Stimulated activated memory B cell treated with anti-CD40 and anti-IgM and Interleukin-4, amounts not matched to agents 10 μg/mL and 1 μg/mL and 100 μg/mL, for 72 hours (primary cell): ENCODE data around the gene TMEM202.
"Not testable (repeated sequence)": the region's sequence is repeated elsewhere in the genome, so short reads cannot be mapped to it uniquely, and the experiment has no call there.

Experiments used
- ATAC-seq: fragments of 150-1000 bp; cut with Tn5 transposase; 2 replicates; pipeline ENCODE4 v1.10.0; 2021
- H3K27ac Mint-ChIP-seq: one replicate; pipeline ENCODE4 v1.8.0; 2022; ENCODE audit warnings: mild to moderate bottlenecking, mixed read lengths
- H3K27me3 Mint-ChIP-seq: one replicate; pipeline ENCODE4 v1.8.0; 2022; ENCODE audit warnings: mixed read lengths
- H3K36me3 Mint-ChIP-seq: one replicate; pipeline ENCODE4 v1.8.0; 2022; ENCODE audit warnings: mixed read lengths
- H3K4me1 Mint-ChIP-seq: one replicate; pipeline ENCODE4 v1.8.0; 2022; ENCODE audit warnings: mixed read lengths
- H3K4me3 Mint-ChIP-seq: one replicate; pipeline ENCODE4 v1.8.0; 2022; ENCODE audit warnings: mild to moderate bottlenecking, moderate library complexity, mixed read lengths
- H3K9me3 Mint-ChIP-seq: one replicate; pipeline ENCODE4 v1.8.0; 2022; ENCODE audit warnings: mixed read lengths

TMEM202 gene

GRCh38 chr15:72421484-72421883, 23.4 kb downstream of the TMEM202 start:
- H3K27ac Mint-ChIP-seq: no peak overlapping the region
- no peaks in the 10 kb centered on the region for H3K27me3 Mint-ChIP-seq
- H3K36me3 Mint-ChIP-seq: no peaks in the 10 kb centered on the region
- ATAC-seq: no peak
- H3K4me3 Mint-ChIP-seq: no peak overlapping the region
- H3K4me1 Mint-ChIP-seq: peaks cover 13% of the 10 kb centered on the region
- H3K9me3 Mint-ChIP-seq: peaks cover 8% of the 10 kb centered on the region

GRCh38 chr15:72423256-72423655, 25.2 kb downstream of the TMEM202 start:
- H3K4me3 Mint-ChIP-seq: no peak overlapping the region
- H3K36me3 Mint-ChIP-seq: no peaks in the 10 kb centered on the region
- ATAC-seq: no peak
- peaks cover 21% of the 10 kb centered on the region for H3K9me3 Mint-ChIP-seq
- peaks cover 13% of the 10 kb centered on the region for H3K4me1 Mint-ChIP-seq
- H3K27me3 Mint-ChIP-seq: no peaks in the 10 kb centered on the region
- no peak overlapping the region for H3K27ac Mint-ChIP-seq

- Mint-ChIP-seq H3K36me3 (no peaks in the 10 kb centered on the region), H3K27me3 (peaks cover 11% of the 10 kb centered on the region), H3K27ac (no peak overlapping the region), H3K9me3 (peaks cover 21% of the 10 kb centered on the region), H3K4me1 (no peaks in the 10 kb centered on the region), H3K4me3 (no peak overlapping the region)
- no peak for ATAC-seq
Measured at GRCh38 chr15:72426753-72427152, 28.6 kb downstream of the TMEM202 start.

GRCh38 chr15:72437650-72438316, 39.7 kb downstream of the TMEM202 start:
- H3K4me3 Mint-ChIP-seq: no peak overlapping the region
- no peak overlapping the region for H3K27ac Mint-ChIP-seq
- H3K4me1 Mint-ChIP-seq: no peaks in the 10 kb centered on the region
- peaks cover 11% of the 10 kb centered on the region for H3K36me3 Mint-ChIP-seq
- no peak for ATAC-seq
- peaks cover 8% of the 10 kb centered on the region for H3K9me3 Mint-ChIP-seq
- H3K27me3 Mint-ChIP-seq: peaks cover 48% of the 10 kb centered on the region

- H3K4me1 Mint-ChIP-seq, H3K36me3 Mint-ChIP-seq, H3K4me3 Mint-ChIP-seq, H3K27ac Mint-ChIP-seq, H3K9me3 Mint-ChIP-seq, ATAC-seq: not testable (repeated sequence)
- H3K27me3 Mint-ChIP-seq: peaks cover 27% of the 10 kb centered on the region
Measured at GRCh38 chr15:72442848-72443247, 44.7 kb downstream of the TMEM202 start.

- no peak for ATAC-seq
- Mint-ChIP-seq H3K9me3 (no peaks in the 10 kb centered on the region), H3K4me3 (no peak overlapping the region), H3K27me3 (peaks cover 21% of the 10 kb centered on the region), H3K36me3 (no peaks in the 10 kb centered on the region), H3K4me1 (no peaks in the 10 kb centered on the region), H3K27ac (no peak overlapping the region)
Measured at GRCh38 chr15:72445426-72445825, 47.3 kb downstream of the TMEM202 start.

GRCh38 chr15:72450805-72451204, 52.7 kb downstream of the TMEM202 start:
- Mint-ChIP-seq H3K27ac (no peak overlapping the region), H3K4me1 (no peaks in the 10 kb centered on the region), H3K36me3 (no peaks in the 10 kb centered on the region), H3K9me3 (no peaks in the 10 kb centered on the region), H3K27me3 (peaks cover 13% of the 10 kb centered on the region), H3K4me3 (no peak overlapping the region)
- ATAC-seq: no peak

GRCh38 chr15:72451224-72451623, 53.1 kb downstream of the TMEM202 start:
- no peaks in the 10 kb centered on the region for H3K4me1 Mint-ChIP-seq
- no peak overlapping the region for H3K4me3 Mint-ChIP-seq
- peaks cover 12% of the 10 kb centered on the region for H3K27me3 Mint-ChIP-seq
- no peak overlapping the region for H3K27ac Mint-ChIP-seq
- no peaks in the 10 kb centered on the region for H3K9me3 Mint-ChIP-seq
- no peaks in the 10 kb centered on the region for H3K36me3 Mint-ChIP-seq
- ATAC-seq: no peak

GRCh38 chr15:72456684-72457083, 58.6 kb downstream of the TMEM202 start:
- H3K9me3 Mint-ChIP-seq: no peaks in the 10 kb centered on the region
- H3K27ac Mint-ChIP-seq: no peak overlapping the region
- ATAC-seq: no peak
- H3K27me3 Mint-ChIP-seq: no peaks in the 10 kb centered on the region
- H3K4me3 Mint-ChIP-seq: no peak overlapping the region
- no peaks in the 10 kb centered on the region for H3K36me3 Mint-ChIP-seq
- peaks cover 3% of the 10 kb centered on the region for H3K4me1 Mint-ChIP-seq
